Endothelial cell of umbilical vein (primary cell): ENCODE results near the gene ANKK1.

Source experiments
- CTCF ChIP-seq, 2 donors: IDR thresholded peaks; 1 replicate in 1 of 2; 2 replicates in 1 of 2; pipeline ENCODE4 v1.5.1; 2011; ENCODE audit warnings: low read length in 2 of 2, mild to moderate bottlenecking in 2 of 2, moderate library complexity in 2 of 2, control low read depth in 1 of 2, inconsistent platforms in 1 of 2, low read depth in 1 of 2; ENCODE audit not compliant: insufficient read depth in 1 of 2; ENCODE audit errors: extremely low read depth in 1 of 2
- MAX ChIP-seq: IDR thresholded peaks from 2 replicates; pipeline ENCODE4 v1.6.1; 2011; ENCODE audit not compliant: insufficient read depth, insufficient read length

GRCh38 chr11:113397212-113397611 is 9.6 kb downstream of the ANKK1 start:
- no peak for TF ChIP-seq MAX
- no peak for TF ChIP-seq CTCF (IDR thresholded peaks at IDR 0.05; ENCODE audit: extremely low read depth in 1 of 2, insufficient read depth in 1 of 2, low read depth in 1 of 2, low read length in 2 of 2)
